Neural progenitor cell (in vitro differentiated cells): Measurements from ENCODE around the gene PCDH15. TPM values are rescaled to one million over a fixed set of nuclear protein-coding genes. Genes with fewer than 3 reads are reported as not detected.

Experiments
- DNase-seq: peaks from one replicate; pipeline ENCODE4 v3.0.0-alpha.2; 2016; ENCODE audit warnings: low spot score
- H2AFZ ChIP-seq: fragments of 200-600 bp; sonication (generic); replicated peaks from 2 replicates; pipeline ENCODE4 v1.6.1; 2016; ENCODE audit warnings: antibody characterized with exemption
- H3F3A ChIP-seq: fragments of 200-600 bp; sonication (generic); 2 replicates; pipeline ENCODE4 v1.6.1; 2016; ENCODE audit warnings: antibody characterized with exemption, low read depth
- H3K27ac ChIP-seq: fragments of 200-600 bp; sonication (generic); 2 replicates; pipeline ENCODE4 v1.5.1; 2016; ENCODE audit warnings: mild to moderate bottlenecking
- H3K27me3 ChIP-seq: fragments of 200-600 bp; sonication (generic); 2 replicates; pipeline ENCODE4 v1.6.1; 2016; ENCODE audit warnings: mild to moderate bottlenecking, moderate library complexity
- H3K36me3 ChIP-seq: fragments of 200-600 bp; sonication (generic); 2 replicates; pipeline ENCODE4 v1.5.1; 2016
- H3K4me1 ChIP-seq: fragments of 200-600 bp; sonication (generic); 2 replicates; pipeline ENCODE4 v1.6.1; 2016; ENCODE audit warnings: mixed run types
- H3K4me2 ChIP-seq: fragments of 200-600 bp; sonication (generic); 2 replicates; pipeline ENCODE4 v1.6.1; 2016
- H3K4me3 ChIP-seq: fragments of 200-600 bp; sonication (generic); 2 replicates; pipeline ENCODE4 v1.5.1; 2016
- H3K79me2 ChIP-seq: fragments of 200-600 bp; sonication (generic); 2 replicates; pipeline ENCODE4 v1.6.1; 2016; ENCODE audit warnings: low read depth
- H3K9ac ChIP-seq: fragments of 200-600 bp; sonication (generic); 2 replicates; pipeline ENCODE4 v1.6.1; 2016
- H3K9me3 ChIP-seq: fragments of 200-600 bp; sonication (generic); 2 replicates; pipeline ENCODE4 v1.5.1; 2016; ENCODE audit warnings: low read depth
- H4K20me1 ChIP-seq: fragments of 200-600 bp; sonication (generic); 2 replicates; pipeline ENCODE4 v1.6.1; 2016; ENCODE audit warnings: low read depth
- H3K27ac Mint-ChIP-seq: 3 replicates; pipeline ENCODE4 v1.8.0; 2021; ENCODE audit warnings: mixed read lengths
- H3K27me3 Mint-ChIP-seq: 2 replicates; pipeline ENCODE4 v1.8.0; 2022; ENCODE audit warnings: low read depth, mild to moderate bottlenecking, inconsistent platforms, moderate library complexity, mixed read lengths; ENCODE audit not compliant: insufficient read depth
- H3K36me3 Mint-ChIP-seq: 3 replicates; pipeline ENCODE4 v1.8.0; 2021; ENCODE audit warnings: mixed read lengths
- H3K4me1 Mint-ChIP-seq: 3 replicates; pipeline ENCODE4 v1.8.0; 2021; ENCODE audit warnings: mixed read lengths
- H3K4me3 Mint-ChIP-seq: 3 replicates; pipeline ENCODE4 v1.8.0; 2021; ENCODE audit warnings: mild to moderate bottlenecking, moderate library complexity, mixed read lengths
- H3K9me3 Mint-ChIP-seq: 3 replicates; pipeline ENCODE4 v1.8.0; 2020; ENCODE audit warnings: mixed read lengths
- CTCF ChIP-seq: fragments of 200-600 bp; sonication (generic); IDR thresholded peaks from 2 replicates; pipeline ENCODE4 v1.5.1; 2017; ENCODE audit warnings: antibody characterized with exemption, mild to moderate bottlenecking
- EZH2 ChIP-seq: fragments of 200-600 bp; sonication (generic); IDR thresholded peaks from 2 replicates; pipeline ENCODE4 v1.6.1; 2017; ENCODE audit warnings: antibody characterized with exemption, mild to moderate bottlenecking, moderate library complexity
- EZH2phosphoT487 ChIP-seq: fragments of 200-600 bp; sonication (generic); IDR thresholded peaks from 2 replicates; pipeline ENCODE4 v1.6.1; 2017; ENCODE audit warnings: antibody characterized with exemption
- total RNA-seq: library from RNA; depleted of rRNA; stranded (reverse); fragments of >200 nt; gene quantifications from 2 replicates; pipeline ENCODE4 v1.2.3, GENCODE V29; 2015; ENCODE audit warnings: low replicate concordance

The PCDH15 gene
- total RNA-seq, 1 donor from 2014 or later, result 0.17 TPM

GRCh38 chr10:54837479-54837878 is 36.4 kb upstream of the PCDH15 start:
- Histone ChIP-seq H3K27me3 (no peaks in the 10 kb centered on the region), H3K4me1 (no peaks in the 10 kb centered on the region), H3K79me2 (no peaks in the 10 kb centered on the region), H3K9me3 (no peaks in the 10 kb centered on the region), H3K36me3 (no peaks in the 10 kb centered on the region), H2AFZ (no peak overlapping the region), H3K9ac (no peak overlapping the region), H3F3A (no peaks in the 10 kb centered on the region), H3K27ac (no peak overlapping the region), H4K20me1 (no peaks in the 10 kb centered on the region), H3K4me3 (no peak overlapping the region), H3K4me2 (no peak overlapping the region)
- H3K27me3 Mint-ChIP-seq, result peaks cover 2% of the 10 kb centered on the region
- TF ChIP-seq EZH2 (no peak), CTCF (no peak), EZH2phosphoT487 (no peak)
- no peaks in the 10 kb centered on the region for H3K36me3 Mint-ChIP-seq
- H3K4me1 Mint-ChIP-seq, result peaks cover 9% of the 10 kb centered on the region
- no peak for DNase-seq
- H3K27ac Mint-ChIP-seq, result no peak overlapping the region
- H3K4me3 Mint-ChIP-seq, result no peak overlapping the region
- H3K9me3 Mint-ChIP-seq, result no peaks in the 10 kb centered on the region

- H3K36me3 Mint-ChIP-seq, result no peaks in the 10 kb centered on the region
These were observed 32.0 kb upstream of the PCDH15 start for GRCh38 chr10:54833029-54833428.

GRCh38 chr10:54826994-54827560 is 26.0 kb upstream of the PCDH15 start:
- Histone ChIP-seq H3K9me3 (no peaks in the 10 kb centered on the region), H3K4me1 (no peaks in the 10 kb centered on the region), H4K20me1 (no peaks in the 10 kb centered on the region), H3K9ac (no peak overlapping the region), H3K4me3 (no peak overlapping the region), H2AFZ (no peak overlapping the region), H3K4me2 (no peak overlapping the region), H3K27me3 (no peaks in the 10 kb centered on the region), H3K79me2 (no peaks in the 10 kb centered on the region), H3F3A (no peaks in the 10 kb centered on the region), H3K27ac (no peak overlapping the region), H3K36me3 (no peaks in the 10 kb centered on the region)
- no peaks in the 10 kb centered on the region for H3K36me3 Mint-ChIP-seq
- H3K27ac Mint-ChIP-seq, result no peak overlapping the region
- DNase-seq, result no peak
- peaks cover 2% of the 10 kb centered on the region for H3K9me3 Mint-ChIP-seq
- H3K4me3 Mint-ChIP-seq, result no peak overlapping the region
- no peak for TF ChIP-seq CTCF
- no peak for TF ChIP-seq EZH2phosphoT487
- no peak for TF ChIP-seq EZH2
- no peaks in the 10 kb centered on the region for H3K4me1 Mint-ChIP-seq
- peaks cover 5% of the 10 kb centered on the region for H3K27me3 Mint-ChIP-seq

More at GRCh38 chr10:54833029-54833428, 32.0 kb upstream of the PCDH15 start:
- Histone ChIP-seq H3K9me3 (no peaks in the 10 kb centered on the region), H3K4me1 (no peaks in the 10 kb centered on the region), H3K4me3 (no peak overlapping the region), H4K20me1 (no peaks in the 10 kb centered on the region), H3K4me2 (no peak overlapping the region), H3K27ac (no peak overlapping the region), H3K79me2 (no peaks in the 10 kb centered on the region), H3F3A (no peaks in the 10 kb centered on the region), H3K9ac (no peak overlapping the region), H3K36me3 (no peaks in the 10 kb centered on the region), H2AFZ (no peak overlapping the region), H3K27me3 (no peaks in the 10 kb centered on the region)
- Mint-ChIP-seq H3K4me1 (peaks cover 9% of the 10 kb centered on the region), H3K9me3 (no peaks in the 10 kb centered on the region), H3K27ac (no peak overlapping the region), H3K27me3 (peaks cover 2% of the 10 kb centered on the region), H3K4me3 (no peak overlapping the region)
- no peak for TF ChIP-seq CTCF
- TF ChIP-seq EZH2phosphoT487, result no peak
- no peak for DNase-seq
